Measurements from ENCODE around the gene EEF2KMT.

The EEF2KMT gene

DNA sequence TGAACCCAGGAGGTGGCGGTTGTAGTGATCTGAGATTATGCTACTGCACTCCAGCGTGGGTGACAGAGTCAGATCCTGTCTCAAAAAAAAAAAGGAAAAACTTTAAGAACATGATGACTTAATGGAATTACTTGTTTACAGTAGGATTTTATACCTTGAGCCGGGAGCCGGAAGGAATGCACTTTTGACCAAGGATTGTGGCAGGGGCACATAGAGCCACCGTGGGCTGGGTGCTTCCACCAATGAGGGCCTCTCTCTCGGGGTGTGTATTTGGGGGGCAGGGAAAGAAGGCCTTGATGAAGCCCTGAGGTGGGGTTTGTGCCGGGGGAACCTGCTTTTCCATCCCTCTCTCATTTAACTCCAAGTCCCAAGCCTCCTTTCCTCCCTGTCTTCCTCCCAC, 57.1 kb downstream of the EEF2KMT start:
- DNase-seq, result no peak

- no peak for DNase-seq
These were observed 61.1 kb downstream of the EEF2KMT start for GRCh38 chr16:5036228-5037156.

- DNase-seq, result no peak
These were observed 61.7 kb downstream of the EEF2KMT start for GRCh38 chr16:5035909-5036227.
